Mesenchymal stem cell (in vitro differentiated cells and primary cell): ENCODE measurements around the gene GPR158.

Experiments
- DNase-seq: peaks from one replicate; pipeline ENCODE4 v3.0.0-alpha.2; 2013
- H2AFZ ChIP-seq: one replicate; pipeline ENCODE4 v1.6.1; 2013; ENCODE audit warnings: low read depth, mild to moderate bottlenecking, control low read depth, inconsistent platforms, low read length, moderate library complexity
- H2AK5ac ChIP-seq: 2 replicates; pipeline ENCODE4 v1.6.1; 2013; ENCODE audit warnings: low read length, moderate library complexity, mild to moderate bottlenecking, inconsistent platforms; ENCODE audit not compliant: severe bottlenecking
- H2BK120ac ChIP-seq: one replicate; pipeline ENCODE4 v1.6.1; 2013; ENCODE audit warnings: low read depth, mild to moderate bottlenecking, inconsistent platforms, low read length, moderate library complexity
- H2BK12ac ChIP-seq, 2 experiments: one replicate each; pipeline ENCODE4 v1.6.1; 2013; ENCODE audit warnings: inconsistent platforms in 2 of 2, low read length in 2 of 2, mild to moderate bottlenecking in 2 of 2, moderate library complexity in 2 of 2, control low read depth in 1 of 2
- H2BK15ac ChIP-seq: one replicate; pipeline ENCODE4 v1.6.1; 2013; ENCODE audit warnings: mild to moderate bottlenecking, low read depth, inconsistent platforms; ENCODE audit not compliant: poor library complexity, severe bottlenecking
- H2BK5ac ChIP-seq: 2 replicates; pipeline ENCODE4 v1.6.1; 2013; ENCODE audit warnings: low read depth, mild to moderate bottlenecking, low read length, control low read depth, inconsistent platforms; ENCODE audit not compliant: poor library complexity, severe bottlenecking
- H3K14ac ChIP-seq, 2 experiments: one replicate each; pipeline ENCODE4 v1.6.1; 2013; ENCODE audit warnings: inconsistent platforms in 2 of 2, low read length in 2 of 2, control low read depth in 1 of 2, mild to moderate bottlenecking in 1 of 2, moderate library complexity in 1 of 2
- H3K18ac ChIP-seq, 2 experiments: one replicate each; pipeline ENCODE4 v1.6.1; 2013; ENCODE audit warnings: inconsistent platforms in 2 of 2, low read length in 2 of 2, control low read depth in 1 of 2, low read depth in 1 of 2, mild to moderate bottlenecking in 1 of 2
- H3K23ac ChIP-seq, 2 experiments: one replicate each; pipeline ENCODE4 v1.6.1; 2013; ENCODE audit warnings: inconsistent platforms in 2 of 2, low read length in 2 of 2, mild to moderate bottlenecking in 2 of 2, moderate library complexity in 2 of 2, control low read depth in 1 of 2
- H3K27ac ChIP-seq: 2 replicates; pipeline ENCODE4 v1.5.1; 2013; ENCODE audit warnings: mild to moderate bottlenecking, moderate library complexity, low read length, control low read depth, inconsistent platforms; ENCODE audit not compliant: poor library complexity, severe bottlenecking
- H3K27me3 ChIP-seq, 2 experiments: 2 replicates each; pipeline versions ENCODE4 v1.6.1 to v1.7.0; 2013; ENCODE audit warnings: low read length in 2 of 2, mild to moderate bottlenecking in 2 of 2, moderate library complexity in 2 of 2, control low read depth in 1 of 2, inconsistent platforms in 1 of 2; ENCODE audit not compliant: control insufficient read depth in 1 of 2, insufficient read depth in 1 of 2
- H3K36me3 ChIP-seq, 2 experiments: 2 replicates each; pipeline versions ENCODE4 v1.6.1 to v1.7.0; 2013; ENCODE audit warnings: low read length in 2 of 2, control low read depth in 1 of 2, inconsistent platforms in 1 of 2, low read depth in 1 of 2, mild to moderate bottlenecking in 1 of 2; ENCODE audit not compliant: insufficient read depth in 2 of 2, control insufficient read depth in 1 of 2
- H3K4ac ChIP-seq, 2 experiments: one replicate each; pipeline ENCODE4 v1.6.1; 2013; ENCODE audit warnings: inconsistent platforms in 2 of 2, low read length in 2 of 2, mild to moderate bottlenecking in 2 of 2, moderate library complexity in 2 of 2, control low read depth in 1 of 2, low read depth in 1 of 2
- H3K4me1 ChIP-seq: 2 replicates; pipeline ENCODE4 v1.6.1; 2013; ENCODE audit warnings: low read depth, low read length, control low read depth; ENCODE audit not compliant: control insufficient read depth, insufficient read depth
- H3K4me2 ChIP-seq: 2 replicates; pipeline ENCODE4 v1.6.1; 2013; ENCODE audit warnings: low read length, mild to moderate bottlenecking, inconsistent platforms; ENCODE audit not compliant: poor library complexity, severe bottlenecking
- H3K4me3 ChIP-seq, 2 experiments: 2 replicates each; pipeline versions ENCODE4 v1.5.1 to v1.7.0; 2013; ENCODE audit warnings: low read length in 2 of 2, mild to moderate bottlenecking in 2 of 2, control low read depth in 1 of 2, low read depth in 1 of 2; ENCODE audit not compliant: insufficient read depth in 1 of 2
- H3K79me1 ChIP-seq: replicated peaks from 2 replicates; pipeline ENCODE4 v1.6.1; 2013; ENCODE audit warnings: mild to moderate bottlenecking, control low read depth, low read length, inconsistent platforms; ENCODE audit not compliant: poor library complexity, severe bottlenecking
- H3K9ac ChIP-seq: 2 replicates; pipeline ENCODE4 v1.7.0; 2013; ENCODE audit warnings: mild to moderate bottlenecking, low read length, moderate library complexity
- H3K9me3 ChIP-seq: 2 replicates; pipeline ENCODE4 v1.7.0; 2013; ENCODE audit warnings: mild to moderate bottlenecking, low read length; ENCODE audit not compliant: control insufficient read depth
- H4K8ac ChIP-seq: one replicate; pipeline ENCODE4 v1.6.1; 2013; ENCODE audit warnings: inconsistent platforms, mild to moderate bottlenecking, low read length, moderate library complexity
- H4K91ac ChIP-seq: one replicate; pipeline ENCODE4 v1.6.1; 2013; ENCODE audit warnings: mild to moderate bottlenecking, low read length, inconsistent platforms
- WGBS: methylation state at CpG from one replicate; pipeline ENCODE4 v1.1.7; 2013; ENCODE audit warnings: mixed read lengths; 5-methylcytosine and 5-hydroxymethylcytosine counted together

Gene GPR158

GRCh38 chr10:25261558-25261957 is 86.8 kb downstream of the GPR158 start:
- Histone ChIP-seq H3K4me1 (no peaks in the 10 kb centered on the region), H2AFZ (no peak overlapping the region), H2BK15ac (no peak overlapping the region), H2BK12ac (no peak overlapping the region), H3K14ac (no peak overlapping the region), H4K8ac (no peak overlapping the region), H3K9ac (no peak overlapping the region), H3K27me3 (no peaks in the 10 kb centered on the region), H3K4ac (no peak overlapping the region), H2BK5ac (no peak overlapping the region), H2AK5ac (no peak overlapping the region), H4K91ac (no peak overlapping the region), H3K9me3 (no peaks in the 10 kb centered on the region), H3K4me3 (no peak overlapping the region), H3K79me1 (no peaks in the 10 kb centered on the region), H3K27ac (no peak overlapping the region), H3K4me2 (no peak overlapping the region), H3K23ac (no peak overlapping the region), H3K36me3 (no peaks in the 10 kb centered on the region), H2BK120ac (no peak overlapping the region), H3K18ac (no peak overlapping the region)
- no peak for DNase-seq
- WGBS = 82% methylated on average over 4 of the region's 5 CpGs

- Histone ChIP-seq H2AK5ac (no peak overlapping the region), H3K79me1 (no peaks in the 10 kb centered on the region), H2AFZ (no peak overlapping the region), H3K14ac (no peak overlapping the region), H3K4me1 (no peaks in the 10 kb centered on the region), H3K4me3 (no peak overlapping the region), H3K27ac (no peak overlapping the region), H3K23ac (no peak overlapping the region), H2BK15ac (no peak overlapping the region), H3K18ac (no peak overlapping the region), H2BK5ac (no peak overlapping the region), H2BK120ac (no peak overlapping the region), H3K9ac (no peak overlapping the region), H3K36me3 (no peaks in the 10 kb centered on the region), H2BK12ac (no peak overlapping the region), H3K9me3 (no peaks in the 10 kb centered on the region), H3K4me2 (no peak overlapping the region), H3K27me3 (no peaks in the 10 kb centered on the region), H4K91ac (no peak overlapping the region), H3K4ac (no peak overlapping the region), H4K8ac (no peak overlapping the region)
- no peak for DNase-seq
- 14% methylated on average over 1 of the region's 1 CpG for WGBS
Measured at GRCh38 chr10:25263931-25264330, 89.1 kb downstream of the GPR158 start.

- Histone ChIP-seq H3K4me3 (no peak overlapping the region), H3K23ac (no peak overlapping the region), H3K14ac (no peak overlapping the region), H2AFZ (no peak overlapping the region), H3K4ac (no peak overlapping the region), H3K9me3 (peaks cover 56% of the 10 kb centered on the region), H2BK15ac (no peak overlapping the region), H2BK120ac (no peak overlapping the region), H3K4me1 (no peaks in the 10 kb centered on the region), H4K8ac (no peak overlapping the region), H2BK12ac (no peak overlapping the region), H3K27me3 (no peaks in the 10 kb centered on the region), H4K91ac (no peak overlapping the region), H3K18ac (no peak overlapping the region), H2BK5ac (no peak overlapping the region), H3K27ac (no peak overlapping the region), H2AK5ac (no peak overlapping the region), H3K79me1 (no peaks in the 10 kb centered on the region), H3K9ac (no peak overlapping the region), H3K36me3 (no peaks in the 10 kb centered on the region), H3K4me2 (no peak overlapping the region)
- no CpG with 5 or more reads among the region's 1 CpG for WGBS
- DNase-seq = no peak
Measured at GRCh38 chr10:25278180-25278579, 103.4 kb downstream of the GPR158 start.

- Histone ChIP-seq H3K27me3 (no peaks in the 10 kb centered on the region), H2AK5ac (no peak overlapping the region), H4K91ac (no peak overlapping the region), H2BK120ac (no peak overlapping the region), H3K9ac (no peak overlapping the region), H3K79me1 (no peaks in the 10 kb centered on the region), H3K23ac (no peak overlapping the region), H3K27ac (no peak overlapping the region), H3K18ac (no peak overlapping the region), H3K4me1 (no peaks in the 10 kb centered on the region), H3K4me2 (no peak overlapping the region), H2BK15ac (no peak overlapping the region), H2BK5ac (no peak overlapping the region), H2BK12ac (no peak overlapping the region), H3K4me3 (no peak overlapping the region), H4K8ac (no peak overlapping the region), H3K36me3 (no peaks in the 10 kb centered on the region), H3K9me3 (peaks cover 52% of the 10 kb centered on the region), H3K4ac (no peak overlapping the region), H2AFZ (no peak overlapping the region), H3K14ac (no peak overlapping the region)
- WGBS = no CpG with 5 or more reads among the region's 1 CpG
- no peak for DNase-seq
Measured at GRCh38 chr10:25280076-25280475, 105.3 kb downstream of the GPR158 start.
